HG02970 (cell line): ENCODE results near the gene KIF6.

Source experiments
- ATAC-seq: cut with Tn5 transposase; IDR thresholded peaks from one replicate; pipeline ENCODE4 v1.9.1; 2021; ENCODE audit warnings: mild to moderate bottlenecking, moderate library complexity, moderate number of reproducible peaks; ENCODE audit not compliant: unreplicated experiment, low FRiP score

The KIF6 gene

DNA sequence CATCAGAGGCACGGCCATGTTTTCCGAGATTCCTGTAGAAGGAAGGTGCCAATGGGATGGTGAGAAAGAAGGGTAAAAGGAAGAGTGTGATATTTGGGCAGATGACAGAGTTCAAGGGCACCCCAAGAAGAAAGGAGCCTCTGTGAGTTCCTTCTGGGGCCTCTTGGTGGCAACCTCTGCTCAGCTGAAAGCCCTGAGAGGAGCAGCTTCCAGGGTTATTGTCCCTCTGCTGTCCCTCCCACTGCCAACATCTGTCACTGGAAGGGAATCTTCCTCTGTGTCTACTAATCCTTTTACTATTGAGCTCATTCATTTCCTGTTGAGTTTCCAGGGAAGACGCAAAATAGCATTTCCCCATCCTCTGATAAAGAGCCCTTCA, 362.7 kb downstream of the KIF6 start:
- ATAC-seq: no peak

DNA sequence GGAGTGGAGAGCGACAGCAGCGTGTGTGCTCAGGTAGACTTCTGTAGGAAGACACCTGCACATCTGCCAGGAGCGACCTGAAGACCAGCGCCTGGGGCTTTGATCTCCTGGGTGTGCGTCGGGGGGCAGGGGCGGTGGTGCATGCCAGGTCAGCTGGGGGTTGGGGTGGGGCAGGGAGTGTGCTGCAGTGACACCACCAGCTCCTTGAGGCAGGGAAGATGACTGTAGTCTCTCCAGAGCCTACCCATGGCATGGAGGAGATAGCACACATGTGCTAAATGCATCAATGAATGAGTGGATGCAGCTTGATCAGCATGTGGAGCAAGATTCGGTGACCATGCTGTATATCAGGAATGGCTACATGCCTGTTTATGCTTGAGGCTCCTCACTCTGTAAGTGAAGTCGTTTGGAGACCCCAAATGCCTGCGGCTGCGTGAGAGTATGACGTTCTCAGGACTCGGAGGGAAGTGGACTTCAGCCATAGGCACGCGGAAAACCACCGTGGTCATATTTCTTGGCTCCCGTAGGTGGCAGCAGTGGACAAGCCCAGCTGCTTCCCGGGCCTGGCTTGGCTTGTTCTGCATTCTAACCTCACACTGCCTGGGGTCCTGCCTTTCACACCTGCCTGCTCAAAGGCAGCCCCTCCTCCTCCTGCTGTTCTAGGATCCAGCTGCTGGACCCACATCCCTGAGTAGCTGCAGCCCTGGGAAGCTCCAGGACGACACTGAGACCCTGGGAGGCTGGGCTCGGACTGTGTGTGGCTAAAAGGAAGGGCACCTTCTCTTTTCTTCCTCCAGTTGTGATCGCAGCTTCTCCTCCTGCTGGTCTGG, 363.3 kb downstream of the KIF6 start:
- ATAC-seq: no peak

DNA sequence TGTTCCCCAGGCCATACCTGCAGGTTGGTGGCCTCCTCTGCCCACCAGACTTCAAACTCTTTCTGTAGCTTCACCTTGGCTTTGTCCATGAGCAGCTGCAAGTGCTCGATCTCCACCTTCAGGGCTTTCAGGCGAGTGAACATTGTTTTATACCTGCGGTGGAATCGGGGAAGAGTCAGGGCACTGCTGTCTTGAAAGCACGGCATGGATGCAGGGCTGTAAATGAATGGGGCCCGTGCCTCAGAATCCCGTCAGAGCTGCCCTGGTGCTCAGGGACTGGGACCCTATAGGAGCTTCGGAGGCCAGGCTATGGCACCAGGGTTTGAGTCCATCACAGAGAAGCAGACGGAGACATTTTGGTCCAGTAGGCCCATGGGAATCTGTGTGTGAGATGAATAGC, 364.8 kb downstream of the KIF6 start:
- ATAC-seq: no peak

DNA sequence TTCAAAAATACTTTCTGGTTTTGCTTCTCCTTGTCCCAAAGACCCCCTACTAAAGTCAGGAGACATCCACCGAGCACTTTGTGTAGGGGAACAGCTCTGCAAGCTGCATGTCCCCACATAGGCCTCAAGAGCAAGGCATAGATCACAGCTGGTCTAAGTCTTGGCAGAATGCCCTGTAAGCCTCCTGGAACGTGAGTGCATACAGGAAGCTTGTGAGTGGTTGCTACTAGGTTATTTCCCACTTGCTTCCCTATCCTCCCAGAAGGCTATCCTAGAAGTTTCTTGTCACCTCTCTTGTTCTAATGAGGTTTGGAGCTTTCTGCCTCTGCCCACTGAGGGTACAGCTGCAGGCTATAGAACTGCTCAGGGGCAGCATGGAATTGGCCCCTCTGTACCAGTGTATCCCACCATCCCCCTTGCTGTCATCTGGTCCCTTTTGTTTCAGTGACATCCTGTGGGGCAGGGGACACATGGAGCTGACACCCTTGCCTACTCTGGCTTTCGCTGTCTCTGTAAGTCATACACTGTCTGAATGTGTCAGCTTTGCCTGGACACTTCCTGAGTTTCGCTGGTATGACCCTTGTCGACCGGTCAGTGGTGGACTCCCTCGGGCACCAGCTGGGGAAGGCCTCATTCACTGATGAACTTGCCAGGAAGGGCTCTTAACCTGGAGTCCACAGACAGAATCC, 367.1 kb downstream of the KIF6 start:
- no peak for ATAC-seq

DNA sequence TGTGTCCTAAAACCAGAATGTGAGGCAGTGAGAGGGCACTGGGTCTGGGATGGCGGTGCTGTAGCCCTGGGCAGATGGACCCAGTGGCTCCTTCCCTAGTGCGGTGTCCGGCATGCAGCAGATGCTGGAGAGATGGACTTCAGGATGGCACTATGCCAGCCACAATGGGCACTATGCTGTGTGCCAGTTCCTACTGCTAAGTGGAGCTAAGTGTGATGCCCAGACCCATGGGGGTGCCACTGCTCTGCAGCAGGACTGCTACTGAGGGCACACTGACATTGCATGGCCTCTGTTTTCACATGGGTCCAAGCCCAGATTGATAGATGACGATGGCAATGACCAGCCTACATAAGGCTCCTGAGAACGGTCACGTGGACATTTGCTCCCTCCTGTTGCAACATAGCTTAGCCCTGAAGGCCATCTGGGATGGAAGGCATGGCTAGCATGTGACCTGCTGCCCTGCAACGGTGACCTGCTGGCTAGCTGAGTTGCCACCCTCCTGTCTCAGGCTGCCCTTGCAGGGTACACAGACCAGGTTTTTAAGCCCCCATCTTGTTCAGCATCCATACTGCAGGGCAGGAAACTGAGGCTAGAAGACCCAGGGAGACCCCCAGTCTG, 371.4 kb downstream of the KIF6 start:
- no peak for ATAC-seq

DNA sequence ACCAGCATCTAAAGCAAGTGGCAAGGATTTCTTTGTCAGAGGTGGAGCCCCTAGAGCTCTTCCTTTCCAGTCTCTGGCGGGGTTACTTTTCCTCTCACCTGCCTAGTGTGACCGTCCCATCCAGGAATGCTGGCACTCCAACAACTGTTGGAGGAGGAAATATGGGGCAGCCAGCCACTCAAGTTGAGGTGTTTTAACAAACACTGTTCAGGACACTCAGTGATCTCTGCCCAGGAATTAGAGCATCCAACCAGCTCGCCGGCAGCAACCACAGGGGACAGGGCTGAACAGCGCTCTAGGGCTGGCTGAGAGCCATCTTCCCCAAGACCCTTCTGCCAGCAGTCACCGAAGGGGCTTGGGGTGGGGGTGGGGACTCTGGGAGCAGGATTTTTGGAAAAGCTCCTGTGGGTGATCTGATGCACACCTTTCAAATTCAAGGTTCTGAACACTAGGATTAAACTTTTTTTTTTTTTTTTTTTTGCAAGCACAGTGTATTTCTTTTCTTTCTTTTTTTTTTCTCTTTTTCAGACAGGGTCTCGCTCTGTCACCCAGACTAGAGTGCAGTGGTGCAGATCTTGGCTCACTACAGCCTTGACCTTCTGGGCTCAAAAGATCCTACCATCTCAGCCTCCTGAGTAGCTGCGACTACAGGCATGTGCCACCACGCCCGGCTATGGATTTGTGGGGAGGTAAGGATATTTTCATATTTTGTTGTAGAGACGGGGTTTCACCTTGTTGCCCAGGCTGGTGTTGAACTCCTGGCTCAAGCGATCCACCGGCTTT, 374.3 kb downstream of the KIF6 start:
- ATAC-seq: no peak

DNA sequence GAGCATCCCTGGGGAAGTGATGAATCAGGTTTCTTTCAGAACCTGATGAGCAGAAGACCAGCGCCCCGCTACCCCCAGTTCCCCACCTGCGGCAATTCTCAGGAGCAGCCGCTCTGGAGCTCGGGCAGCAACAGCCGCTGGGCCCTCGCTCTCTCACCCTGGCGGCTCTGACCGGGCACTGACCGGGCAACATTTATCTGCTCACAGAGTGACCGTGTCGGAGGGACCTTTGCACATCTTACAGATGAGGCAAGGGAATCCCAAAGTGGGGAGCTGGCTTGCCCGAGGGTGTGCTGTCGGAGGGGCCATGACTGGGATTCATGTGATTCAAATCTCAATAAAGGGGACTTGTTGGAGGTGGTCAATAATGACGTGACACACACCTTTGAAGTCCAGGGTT, 376.5 kb downstream of the KIF6 start:
- no peak for ATAC-seq

DNA sequence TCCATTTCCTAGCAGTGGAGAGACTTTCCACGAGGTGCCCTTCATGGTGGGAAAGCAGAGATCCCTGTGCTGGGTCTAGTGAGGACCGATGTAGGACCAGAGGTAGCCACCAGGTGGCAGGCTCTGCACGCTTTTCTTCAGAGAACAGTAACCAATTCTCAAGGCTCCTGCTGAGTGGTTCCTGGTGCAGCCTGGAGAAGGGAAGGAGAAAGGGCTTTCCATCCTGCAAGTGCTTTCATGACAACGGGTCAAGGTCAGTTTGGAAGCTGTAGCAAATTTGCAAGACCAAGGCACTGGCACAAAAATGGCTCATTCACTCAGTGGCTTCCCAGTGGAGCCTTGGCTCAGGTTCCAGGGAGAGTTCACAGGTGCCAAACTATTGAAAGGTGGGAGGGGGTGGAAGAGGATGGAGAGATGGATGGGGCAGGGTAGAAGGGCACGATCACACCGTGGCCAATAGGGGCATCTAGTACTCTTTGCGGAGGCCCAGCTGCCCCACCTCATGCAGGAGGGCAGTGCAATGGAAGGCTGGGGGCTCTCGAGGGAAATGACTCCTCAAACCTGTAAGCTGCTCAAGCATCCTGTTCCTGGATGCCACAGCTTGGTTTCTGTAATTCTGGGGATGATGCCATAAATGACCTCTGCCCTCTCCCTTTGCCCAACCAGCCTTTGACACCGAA, 377.2 kb downstream of the KIF6 start:
- ATAC-seq: no peak

DNA sequence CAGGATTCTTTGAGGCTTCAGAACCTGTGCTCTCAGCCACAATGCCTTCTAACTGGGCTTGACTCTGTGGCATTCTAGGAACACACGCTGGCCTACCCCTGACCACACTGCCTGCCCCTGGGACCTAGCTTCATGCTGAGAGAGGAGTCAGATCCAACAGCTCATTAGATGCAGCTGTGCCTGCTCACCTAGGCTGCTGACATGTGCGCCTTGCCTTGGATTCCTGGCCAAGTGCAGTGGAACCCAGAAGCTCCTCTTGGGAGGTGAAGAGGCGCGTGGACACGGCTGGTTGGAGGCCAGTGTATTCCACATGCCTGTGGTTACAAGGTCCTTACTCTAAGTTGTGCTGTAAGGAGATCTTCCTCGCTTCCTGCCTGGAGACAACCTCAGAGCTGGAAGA, 378.0 kb downstream of the KIF6 start:
- ATAC-seq: no peak

DNA sequence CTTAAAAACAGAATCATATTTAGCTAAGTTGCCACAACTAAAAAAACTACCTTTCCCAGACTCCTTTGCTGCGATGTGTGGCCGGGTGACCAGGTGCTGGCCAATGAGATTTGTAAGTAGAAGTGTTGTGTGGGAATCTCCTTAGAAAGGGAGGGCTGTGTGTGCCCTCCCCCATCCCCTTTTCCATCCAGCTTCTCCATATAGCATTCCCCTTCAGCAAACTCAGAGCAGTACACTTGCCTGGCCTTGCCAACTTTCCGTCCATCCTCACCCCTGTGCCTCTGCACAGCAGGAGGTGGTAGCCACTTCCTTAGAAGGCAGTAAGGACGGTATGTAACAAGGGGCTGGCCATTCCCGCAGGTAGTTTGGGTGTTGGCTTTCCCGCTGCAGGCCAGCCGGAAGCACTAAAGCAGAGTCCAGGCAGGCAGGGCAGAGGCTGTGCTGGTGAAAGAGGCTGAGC, 380.4 kb downstream of the KIF6 start:
- no peak for ATAC-seq

DNA sequence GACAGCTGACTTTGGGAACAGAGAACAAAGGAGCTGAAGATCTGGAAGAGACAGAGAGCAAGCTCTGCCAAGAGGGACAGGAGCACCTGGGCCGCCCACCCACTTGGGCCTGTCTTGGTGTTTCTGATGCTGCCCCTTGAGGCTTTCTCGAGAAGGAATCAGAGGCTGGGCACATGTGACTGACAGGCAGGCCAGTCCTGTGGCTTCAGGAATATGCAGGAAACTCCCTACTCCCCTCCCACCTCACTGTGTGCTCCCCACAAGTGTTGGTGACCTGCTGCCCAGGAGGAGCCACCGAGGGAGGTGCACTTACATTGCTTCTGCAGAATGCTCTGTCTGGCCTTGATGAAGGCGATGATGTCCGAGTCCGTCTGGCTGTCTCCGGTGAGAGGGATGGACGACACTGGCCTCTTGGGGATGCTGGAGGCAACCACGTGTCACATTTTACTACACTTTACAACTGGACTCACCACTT, 381.8 kb downstream of the KIF6 start:
- no peak for ATAC-seq

DNA sequence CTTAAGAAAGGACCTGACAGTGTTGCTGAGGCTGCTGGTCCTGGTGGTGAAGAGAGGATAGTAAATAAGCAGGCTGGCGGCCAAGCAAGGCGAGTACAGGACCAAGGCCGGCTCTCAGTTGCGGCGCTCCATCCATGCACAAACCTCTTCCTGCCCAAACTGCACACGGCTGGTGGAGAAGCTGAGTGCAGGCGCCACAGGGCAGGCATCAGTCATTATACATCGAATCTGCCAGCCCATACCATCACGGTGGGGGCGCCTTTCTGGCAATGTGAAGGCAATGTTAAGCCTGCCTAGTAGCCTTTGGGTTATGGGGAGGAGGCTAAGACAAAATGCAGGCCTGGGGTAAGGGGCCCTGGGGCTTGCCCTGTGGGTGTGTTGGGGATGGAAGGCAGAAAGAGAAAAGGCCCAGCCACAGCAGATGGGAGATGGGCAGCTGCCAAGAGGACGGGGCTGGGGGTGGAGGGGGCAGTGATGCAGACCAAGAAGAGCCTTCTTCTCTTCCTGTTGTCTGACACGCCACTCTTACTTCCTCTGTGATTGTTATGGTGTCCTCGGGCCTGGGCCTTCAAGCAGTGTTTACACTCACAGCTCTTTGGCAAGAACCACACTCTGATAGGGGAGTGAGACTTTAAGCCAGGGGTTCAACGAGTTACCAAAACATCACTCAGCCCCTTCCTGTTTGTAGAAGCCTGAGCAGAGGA, 382.4 kb downstream of the KIF6 start:
- ATAC-seq: no peak

DNA sequence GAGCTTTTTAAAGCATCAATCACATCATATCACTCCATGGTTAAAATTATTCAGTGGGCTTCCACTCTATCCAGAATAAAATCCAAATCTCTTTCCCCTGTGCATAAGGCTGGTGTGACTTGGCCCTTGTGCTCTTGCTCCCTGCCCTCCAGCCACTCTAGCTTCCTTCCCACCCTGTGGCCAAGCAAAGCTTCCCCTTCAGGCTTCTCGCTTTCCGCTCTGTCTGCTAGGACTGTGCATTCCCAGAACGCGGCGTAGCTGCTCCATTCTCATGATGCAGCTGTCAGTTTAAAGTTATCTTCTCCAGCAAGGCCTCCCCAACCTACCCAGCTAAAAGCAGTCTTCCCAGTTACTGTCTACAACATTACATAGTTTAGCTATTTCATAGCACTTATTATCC, 383.3 kb downstream of the KIF6 start:
- no peak for ATAC-seq

DNA sequence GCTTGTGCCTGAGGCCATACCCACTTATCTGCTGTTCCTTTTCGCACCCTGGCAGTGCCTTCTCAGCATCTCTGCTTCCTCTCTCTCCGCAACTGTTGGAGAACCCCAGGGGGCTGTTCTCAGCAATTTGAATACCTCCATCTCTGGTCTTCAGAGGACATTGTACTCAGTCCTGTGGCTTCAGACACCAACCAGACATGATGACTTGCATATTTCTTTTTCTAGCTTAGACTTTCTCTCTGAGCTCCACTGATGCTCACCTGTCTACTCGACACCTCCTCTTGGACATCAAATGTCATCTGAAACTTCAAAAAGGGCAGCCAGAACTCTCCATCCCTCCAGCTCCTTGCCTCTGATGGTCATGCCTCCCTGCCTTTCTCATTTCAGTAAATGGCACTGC, 383.9 kb downstream of the KIF6 start:
- no peak for ATAC-seq

DNA sequence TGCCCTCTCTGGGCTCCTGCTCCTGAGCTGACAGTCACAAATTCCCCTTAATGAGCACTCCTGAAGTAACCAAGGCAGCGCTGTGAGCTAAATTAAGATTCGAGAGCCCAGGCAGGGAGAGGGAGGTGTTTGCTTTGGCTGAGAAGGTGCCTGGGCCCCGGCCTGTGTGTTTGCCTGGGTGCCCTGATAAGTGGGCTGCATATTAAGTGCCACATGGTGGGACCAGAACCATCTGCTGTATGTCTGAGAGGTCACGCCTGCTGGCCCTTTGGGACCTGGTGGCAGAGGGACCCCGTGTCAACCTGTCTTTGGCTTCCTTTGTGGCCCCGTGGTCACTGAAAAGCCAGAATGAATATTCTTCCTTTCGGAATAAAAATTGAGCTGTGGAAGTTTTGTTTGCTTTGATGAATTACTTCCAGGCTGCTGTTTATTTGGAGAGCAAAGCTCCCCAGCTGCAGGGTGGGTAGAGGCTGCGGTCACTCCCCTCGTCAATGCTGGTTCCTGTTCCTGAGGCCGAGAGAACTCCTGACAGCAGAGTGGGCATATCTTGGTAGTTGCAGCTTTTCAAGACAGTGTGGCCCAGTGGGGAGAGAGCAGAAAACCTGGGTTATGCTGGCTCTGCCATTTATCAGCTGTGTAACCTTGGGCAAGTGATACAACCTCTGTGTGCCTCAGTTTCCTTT, 385.2 kb downstream of the KIF6 start:
- no peak for ATAC-seq

DNA sequence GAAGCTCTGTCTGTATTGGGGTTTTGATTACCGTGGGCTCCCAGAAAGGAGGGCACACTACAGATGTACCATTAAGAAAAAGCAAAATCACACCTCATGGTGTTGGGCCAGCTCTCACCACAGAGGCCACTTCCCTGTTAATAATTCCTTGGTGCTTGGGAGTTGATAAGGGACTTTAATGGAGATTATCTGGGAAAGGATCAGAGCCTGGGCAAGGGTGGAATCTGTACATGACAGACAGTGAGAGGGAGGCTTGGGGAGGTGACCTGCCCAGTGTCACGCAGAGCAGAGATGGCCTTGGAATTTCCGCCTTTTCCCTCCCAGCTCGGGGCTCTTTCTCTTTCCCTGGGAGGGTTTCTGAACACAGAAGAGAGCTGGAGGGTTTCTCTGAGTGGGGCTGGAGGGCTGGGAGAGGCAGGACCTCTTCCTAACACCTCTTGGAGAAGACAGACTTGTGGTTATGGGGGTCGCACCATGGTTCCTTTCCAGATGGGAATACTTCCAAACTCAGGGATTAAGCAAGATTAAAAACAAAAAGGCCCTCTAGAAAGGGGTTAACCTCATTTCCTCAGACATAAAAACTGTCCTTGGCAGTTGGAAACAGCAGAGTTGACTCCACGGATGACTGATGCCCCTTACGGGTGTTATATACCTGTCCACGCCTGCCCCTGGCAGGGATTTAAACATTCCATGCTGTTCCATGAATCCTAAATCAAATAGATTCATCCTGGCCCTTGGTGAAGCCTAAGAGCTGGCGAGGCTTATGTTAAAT, 385.9 kb downstream of the KIF6 start:
- no peak for ATAC-seq

DNA sequence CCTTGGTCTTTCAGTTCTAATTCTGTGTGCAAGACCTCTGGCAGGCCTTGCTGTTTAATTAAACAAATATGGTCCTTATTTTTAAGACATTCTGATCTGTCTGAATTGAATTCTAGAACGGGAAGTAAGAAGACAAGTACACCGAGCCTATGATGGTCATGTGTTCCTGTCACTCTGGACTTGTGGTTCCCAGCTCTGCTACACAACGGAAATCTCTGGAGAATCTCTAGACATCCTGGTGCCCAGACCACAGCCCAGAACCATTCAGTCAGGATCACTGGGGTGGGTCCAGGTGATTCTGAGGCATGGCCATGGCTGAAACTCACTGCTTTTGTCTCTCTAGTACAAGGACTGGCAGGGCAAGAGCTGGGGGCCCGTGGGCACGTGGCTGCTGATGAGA, 386.8 kb downstream of the KIF6 start:
- no peak for ATAC-seq
